ENCODE data around the gene PRUNE2. TPM values are rescaled to one million over a fixed set of nuclear protein-coding genes. Genes with fewer than 3 reads are reported as not detected.

Gene PRUNE2
- total and polyA plus RNA-seq, 9 of the 15 experiments (the other 6 are each of a cell fraction or from before 2014, with no cell fraction given), result 0.05 to 0.45 (median 0.18) TPM; not detected in 1

GRCh38 chr9:76725885-76726284 is 180.0 kb downstream of the PRUNE2 start:
- FAIRE-seq (no peak), ATAC-seq (no peak), DNase-seq (ENCODE audit: extremely low read depth in 1 of 4, low spot score in 3 of 4) (no peak)
- 0% methylated on average over 2 of the region's 6 CpGs for WGBS (ENCODE audit: insufficient coverage, low coverage, missing lambda C conversion rate)
- no peaks in the 10 kb centered on the region for H3K79me2 ChIP-seq (ENCODE audit: control insufficient read depth, insufficient read depth, low read length)
- H3K4me1 ChIP-seq (replicated peaks in 1 of 2; ENCODE audit: control insufficient read depth in 2 of 2, insufficient read depth in 2 of 2, low read length in 2 of 2), result no peaks in the 10 kb centered on the region; a peak in 1 of 5 replicates
- H2AFZ ChIP-seq (ENCODE audit: low read depth, low read length), result no peak overlapping the region
- H3K4me3 ChIP-seq, result no peak overlapping the region
- H4K20me1 ChIP-seq (replicated peaks; ENCODE audit: control insufficient read depth, insufficient read depth, low read length), result no peaks in the 10 kb centered on the region
- ChIA-PET CTCF (ENCODE audit: low intra/inter-chr PET ratio) (no interaction called here), POLR2A (no interaction called here)
- H3K36me3 ChIP-seq (ENCODE audit: control insufficient read depth, insufficient read depth, low read length), result no peaks in the 10 kb centered on the region
- H3K9me1 ChIP-seq (ENCODE audit: control insufficient read depth, insufficient read depth, low read length), result no peaks in the 10 kb centered on the region
- H3K9ac ChIP-seq (ENCODE audit: insufficient read depth in 1 of 2, low read depth in 2 of 2, low read length in 2 of 2), result no peak overlapping the region
- no peak overlapping the region for H3K4me2 ChIP-seq (ENCODE audit: insufficient read depth, low read length)
- no TSS peak for BruUV-seq (replicated peaks)
- intact Hi-C loops (cut with micrococcal nuclease) (no loop called here), in situ Hi-C loops (cut with MboI) (no loop called here)
- TF ChIP-seq RBM22 (IDR thresholded peaks at IDR 0.05; ENCODE audit: low read depth, low read length, poor library complexity, severe bottlenecking), result no peak
- no peak for TF ChIP-seq ZNF830 (CRISPR knock-in tag; IDR thresholded peaks at IDR 0.05)
- TF ChIP-seq ELF4 (CRISPR knock-in tag; IDR thresholded peaks at IDR 0.05), result no peak
- H3K27ac ChIP-seq (ENCODE audit: extremely low read depth, low read depth, low read length), result no peak overlapping the region
- no peaks in the 10 kb centered on the region for H3K27me3 ChIP-seq (ENCODE audit: control insufficient read depth in 2 of 2, insufficient read depth in 2 of 2, low read length in 2 of 2)
- H3K9me3 ChIP-seq (replicated peaks; ENCODE audit: control insufficient read depth, insufficient read depth, low read depth, low read length), result no peaks in the 10 kb centered on the region

GRCh38 chr9:76725011-76725546 is 180.8 kb downstream of the PRUNE2 start:
- no peaks in the 10 kb centered on the region; a peak in 1 of 5 replicates for H3K4me1 ChIP-seq (replicated peaks in 1 of 2; ENCODE audit: control insufficient read depth in 2 of 2, insufficient read depth in 2 of 2, low read length in 2 of 2)
- no peaks in the 10 kb centered on the region for H3K9me1 ChIP-seq (ENCODE audit: control insufficient read depth, insufficient read depth, low read length)
- H4K20me1 ChIP-seq (replicated peaks; ENCODE audit: control insufficient read depth, insufficient read depth, low read length), result no peaks in the 10 kb centered on the region
- TF ChIP-seq, protein P1, sequence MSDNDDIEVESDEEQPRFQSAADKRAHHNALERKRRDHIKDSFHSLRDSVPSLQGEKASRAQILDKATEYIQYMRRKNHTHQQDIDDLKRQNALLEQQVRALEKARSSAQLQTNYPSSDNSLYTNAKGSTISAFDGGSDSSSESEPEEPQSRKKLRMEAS (CRISPR knock-in tag; IDR thresholded peaks at IDR 0.05), result no peak
- no peak for TF ChIP-seq ZNF174 (CRISPR knock-in tag; IDR thresholded peaks at IDR 0.05)
- TF ChIP-seq UBTF (IDR thresholded peaks at IDR 0.05; ENCODE audit: borderline replicate concordance in 1 of 2, low read depth in 2 of 2, low read length in 2 of 2), result no peak
- TF ChIP-seq CBFA2T2 (conservative IDR thresholded peaks at IDR 0.05), result no peak
- no peak for TF ChIP-seq MAFK (IDR thresholded peaks at IDR 0.05; ENCODE audit: low read length)
- TF ChIP-seq NCOA2 (IDR thresholded peaks at IDR 0.05; ENCODE audit: partially characterized antibody in 2 of 2), result no peak
- no peak for TF ChIP-seq E2F6 (IDR thresholded peaks at IDR 0.05; ENCODE audit: borderline replicate concordance in 1 of 2, extremely low read depth in 1 of 2, insufficient read depth in 1 of 2, insufficient read length in 1 of 2, low read depth in 1 of 2, low read length in 1 of 2, poor library complexity in 1 of 2, severe bottlenecking in 1 of 2)
- no peak overlapping the region for H3K27ac ChIP-seq (ENCODE audit: extremely low read depth, low read depth, low read length)
- H3K4me3 ChIP-seq, result no peak overlapping the region
- H3K9ac ChIP-seq (ENCODE audit: insufficient read depth in 1 of 2, low read depth in 2 of 2, low read length in 2 of 2), result no peak overlapping the region
- WGBS (ENCODE audit: insufficient coverage, low coverage, missing lambda C conversion rate), result 2% methylated on average over 4 of the region's 4 CpGs
- in situ Hi-C loops (cut with MboI) (no loop called here), intact Hi-C loops (cut with micrococcal nuclease) (no loop called here)
- DNase-seq (ENCODE audit: extremely low read depth in 1 of 4, low spot score in 3 of 4) (no peak), ATAC-seq (no peak), FAIRE-seq (no peak)
- no peaks in the 10 kb centered on the region for H3K36me3 ChIP-seq (ENCODE audit: control insufficient read depth, insufficient read depth, low read length)
- no peaks in the 10 kb centered on the region for H3K79me2 ChIP-seq (ENCODE audit: control insufficient read depth, insufficient read depth, low read length)
- ChIA-PET POLR2A (no interaction called here), CTCF (ENCODE audit: low intra/inter-chr PET ratio) (no interaction called here)
- no peak overlapping the region for H2AFZ ChIP-seq (ENCODE audit: low read depth, low read length)
- BruUV-seq (replicated peaks), result no TSS peak
- H3K9me3 ChIP-seq (replicated peaks; ENCODE audit: control insufficient read depth, insufficient read depth, low read depth, low read length), result no peaks in the 10 kb centered on the region
- no peaks in the 10 kb centered on the region for H3K27me3 ChIP-seq (ENCODE audit: control insufficient read depth in 2 of 2, insufficient read depth in 2 of 2, low read length in 2 of 2)
- no peak overlapping the region for H3K4me2 ChIP-seq (ENCODE audit: insufficient read depth, low read length)

All from K562 (cell line).